ENCODE measurements around the gene FBXO39.

- TF ChIP-seq, protein P1, sequence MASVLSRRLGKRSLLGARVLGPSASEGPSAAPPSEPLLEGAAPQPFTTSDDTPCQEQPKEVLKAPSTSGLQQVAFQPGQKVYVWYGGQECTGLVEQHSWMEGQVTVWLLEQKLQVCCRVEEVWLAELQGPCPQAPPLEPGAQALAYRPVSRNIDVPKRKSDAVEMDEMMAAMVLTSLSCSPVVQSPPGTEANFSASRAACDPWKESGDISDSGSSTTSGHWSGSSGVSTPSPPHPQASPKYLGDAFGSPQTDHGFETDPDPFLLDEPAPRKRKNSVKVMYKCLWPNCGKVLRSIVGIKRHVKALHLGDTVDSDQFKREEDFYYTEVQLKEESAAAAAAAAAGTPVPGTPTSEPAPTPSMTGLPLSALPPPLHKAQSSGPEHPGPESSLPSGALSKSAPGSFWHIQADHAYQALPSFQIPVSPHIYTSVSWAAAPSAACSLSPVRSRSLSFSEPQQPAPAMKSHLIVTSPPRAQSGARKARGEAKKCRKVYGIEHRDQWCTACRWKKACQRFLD (CRISPR knock-in tag; IDR thresholded peaks at IDR 0.05) = no peak
- no peak for TF ChIP-seq POLR2AphosphoS5 (IDR thresholded peaks at IDR 0.05; ENCODE audit: control insufficient read depth, insufficient read depth, low read depth, low read length)
- no peak for TF ChIP-seq CHD2 (IDR thresholded peaks at IDR 0.05; ENCODE audit: low read depth, low read length)
- no peak for TF ChIP-seq NFXL1 (CRISPR knock-in tag; IDR thresholded peaks at IDR 0.05)
- TF ChIP-seq PML (IDR thresholded peaks at IDR 0.05; ENCODE audit: low read length) = no peak
- TF ChIP-seq, protein P2, sequence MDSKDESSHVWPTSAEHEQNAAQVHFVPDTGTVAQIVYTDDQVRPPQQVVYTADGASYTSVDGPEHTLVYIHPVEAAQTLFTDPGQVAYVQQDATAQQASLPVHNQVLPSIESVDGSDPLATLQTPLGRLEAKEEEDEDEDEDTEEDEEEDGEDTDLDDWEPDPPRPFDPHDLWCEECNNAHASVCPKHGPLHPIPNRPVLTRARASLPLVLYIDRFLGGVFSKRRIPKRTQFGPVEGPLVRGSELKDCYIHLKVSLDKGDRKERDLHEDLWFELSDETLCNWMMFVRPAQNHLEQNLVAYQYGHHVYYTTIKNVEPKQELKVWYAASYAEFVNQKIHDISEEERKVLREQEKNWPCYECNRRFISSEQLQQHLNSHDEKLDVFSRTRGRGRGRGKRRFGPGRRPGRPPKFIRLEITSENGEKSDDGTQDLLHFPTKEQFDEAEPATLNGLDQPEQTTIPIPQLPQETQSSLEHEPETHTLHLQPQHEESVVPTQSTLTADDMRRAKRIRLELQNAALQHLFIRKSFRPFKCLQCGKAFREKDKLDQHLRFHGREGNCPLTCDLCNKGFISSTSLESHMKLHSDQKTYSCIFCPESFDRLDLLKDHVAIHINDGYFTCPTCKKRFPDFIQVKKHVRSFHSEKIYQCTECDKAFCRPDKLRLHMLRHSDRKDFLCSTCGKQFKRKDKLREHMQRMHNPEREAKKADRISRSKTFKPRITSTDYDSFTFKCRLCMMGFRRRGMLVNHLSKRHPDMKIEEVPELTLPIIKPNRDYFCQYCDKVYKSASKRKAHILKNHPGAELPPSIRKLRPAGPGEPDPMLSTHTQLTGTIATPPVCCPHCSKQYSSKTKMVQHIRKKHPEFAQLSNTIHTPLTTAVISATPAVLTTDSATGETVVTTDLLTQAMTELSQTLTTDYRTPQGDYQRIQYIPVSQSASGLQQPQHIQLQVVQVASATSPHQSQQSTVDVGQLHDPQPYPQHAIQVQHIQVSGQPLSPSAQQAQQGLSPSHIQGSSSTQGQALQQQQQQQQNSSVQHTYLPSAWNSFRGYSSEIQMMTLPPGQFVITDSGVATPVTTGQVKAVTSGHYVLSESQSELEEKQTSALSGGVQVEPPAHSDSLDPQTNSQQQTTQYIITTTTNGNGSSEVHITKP (IDR thresholded peaks at IDR 0.05; ENCODE audit: partially characterized antibody) = no peak
- TF ChIP-seq MYNN (IDR thresholded peaks at IDR 0.05) = no peak
- no peak for TF ChIP-seq MYNN (CRISPR knock-in tag; IDR thresholded peaks at IDR 0.05)
- TF ChIP-seq POLR2A (conservative IDR thresholded peaks at IDR 0.05) = no peak
- no peak for TF ChIP-seq ATF1 (CRISPR knock-in tag; IDR thresholded peaks at IDR 0.05)
- no peak for TF ChIP-seq ATF1 (tag; IDR thresholded peaks at IDR 0.05)
- no peak for TF ChIP-seq BHLHE40 (IDR thresholded peaks at IDR 0.05; ENCODE audit: low read length)
- TF ChIP-seq JUND (IDR thresholded peaks at IDR 0.05; ENCODE audit: borderline replicate concordance, low read depth, low read length) = no peak
- no peak for TF ChIP-seq JUND (tag; IDR thresholded peaks at IDR 0.05; ENCODE audit: borderline replicate concordance, low read depth, low read length)
Observed at GRCh38 chr17:6797718-6798351, 21.8 kb downstream of the FBXO39 start.
